Measurements from ENCODE around the gene ZC2HC1B. TPM values are rescaled to one million over a fixed set of nuclear protein-coding genes. Genes with fewer than 3 reads are reported as not detected.

The ZC2HC1B gene
- total and polyA plus RNA-seq, 9 of the 15 experiments (the other 6 are each of a cell fraction or from before 2014, with no cell fraction given), result not detected

GRCh38 chr6:143950875-143951274, 86.6 kb downstream of the ZC2HC1B start (continued):
- TF ChIP-seq MGA (IDR thresholded peaks at IDR 0.05) (no peak), ZSCAN32 (CRISPR knock-in tag; IDR thresholded peaks at IDR 0.05) (no peak), ZNF318 (IDR thresholded peaks at IDR 0.05; ENCODE audit: borderline replicate concordance in 1 of 2, low read depth in 1 of 2) (no peak), SUPT5H (IDR thresholded peaks at IDR 0.05) (no peak), CGGBP1 (CRISPR knock-in tag; IDR thresholded peaks at IDR 0.05) (no peak), TFAM (CRISPR knock-in tag; conservative IDR thresholded peaks at IDR 0.05) (no peak), OTX1 (CRISPR knock-in tag; IDR thresholded peaks at IDR 0.05) (no peak), ZNF77 (CRISPR knock-in tag; IDR thresholded peaks at IDR 0.05) (no peak), TEAD2 (tag; IDR thresholded peaks at IDR 0.05) (no peak)

Measured in K562 (cell line).